H9 (cell line): ENCODE measurements around the gene ERAL1. TPM values are rescaled to one million over a fixed set of nuclear protein-coding genes. Genes with fewer than 3 reads are reported as not detected.
A peak's percentile ranks its signal among the peaks of the same experiment; 100 is the strongest.

ENCODE experiments used
- DNase-seq: peaks from one replicate; pipeline ENCODE4 v3.0.0-alpha.2; 2017
- H2AFZ ChIP-seq: one replicate; pipeline ENCODE4 v1.6.1; 2013; ENCODE audit warnings: mild to moderate bottlenecking, low read length, control low read depth, moderate library complexity
- H2AK5ac ChIP-seq: 2 replicates; pipeline ENCODE4 v1.6.1; 2013; ENCODE audit warnings: low read length, control low read depth, mixed read lengths; ENCODE audit not compliant: insufficient read length
- H2BK120ac ChIP-seq: one replicate; pipeline ENCODE4 v1.6.1; 2013; ENCODE audit warnings: low read depth, mild to moderate bottlenecking, low read length, control low read depth, inconsistent platforms; ENCODE audit not compliant: poor library complexity, severe bottlenecking
- H2BK12ac ChIP-seq: 2 replicates; pipeline ENCODE4 v1.6.1; 2013; ENCODE audit warnings: low read length, control low read depth, mixed read lengths, low read depth; ENCODE audit not compliant: insufficient read length
- H2BK15ac ChIP-seq: 2 replicates; pipeline ENCODE4 v1.6.1; 2013; ENCODE audit warnings: low read depth, low read length, control low read depth
- H2BK20ac ChIP-seq: one replicate; pipeline ENCODE4 v1.6.1; 2013; ENCODE audit warnings: low read depth, mild to moderate bottlenecking, low read length, control low read depth, inconsistent platforms; ENCODE audit not compliant: poor library complexity, severe bottlenecking
- H2BK5ac ChIP-seq: 2 replicates; pipeline ENCODE4 v1.6.1; 2013; ENCODE audit warnings: low read length, control low read depth, mixed read lengths; ENCODE audit not compliant: insufficient read length
- H3K14ac ChIP-seq: 2 replicates; pipeline ENCODE4 v1.6.1; 2013; ENCODE audit warnings: low read length, control low read depth; ENCODE audit not compliant: insufficient read depth
- H3K18ac ChIP-seq: 2 replicates; pipeline ENCODE4 v1.6.1; 2013; ENCODE audit warnings: low read depth, mild to moderate bottlenecking, mixed read lengths, low read length, control low read depth; ENCODE audit not compliant: insufficient read length
- H3K23ac ChIP-seq: 2 replicates; pipeline ENCODE4 v1.6.1; 2013; ENCODE audit warnings: low read length, control low read depth, mixed read lengths, low read depth; ENCODE audit not compliant: insufficient read length
- H3K23me2 ChIP-seq: 2 replicates; pipeline ENCODE4 v1.6.1; 2013; ENCODE audit warnings: low read depth, mild to moderate bottlenecking, mixed read lengths, low read length, control low read depth; ENCODE audit not compliant: insufficient read length, poor library complexity, severe bottlenecking
- H3K27ac ChIP-seq: 2 replicates; pipeline ENCODE4 v1.5.1; 2013; ENCODE audit warnings: low read length, control low read depth, mixed read lengths, low read depth; ENCODE audit not compliant: insufficient read length
- H3K27me3 ChIP-seq: 2 replicates; pipeline ENCODE4 v1.6.1; 2013; ENCODE audit warnings: low read length, control low read depth, inconsistent platforms; ENCODE audit not compliant: insufficient read depth
- H3K4ac ChIP-seq: 2 replicates; pipeline ENCODE4 v1.6.1; 2013; ENCODE audit warnings: low read depth, mild to moderate bottlenecking, control low read depth, inconsistent platforms, low read length, moderate library complexity
- H3K4me1 ChIP-seq: 2 replicates; pipeline ENCODE4 v1.6.1; 2013; ENCODE audit warnings: low read length, control low read depth, inconsistent platforms; ENCODE audit not compliant: insufficient read depth
- H3K4me2 ChIP-seq: 2 replicates; pipeline ENCODE4 v1.6.1; 2013; ENCODE audit warnings: low read length, control low read depth, mixed read lengths; ENCODE audit not compliant: insufficient read length, insufficient read depth
- H3K56ac ChIP-seq: 2 replicates; pipeline ENCODE4 v1.6.1; 2013; ENCODE audit warnings: low read depth, mild to moderate bottlenecking, mixed read lengths, low read length, control low read depth; ENCODE audit not compliant: insufficient read length
- H3K79me1 ChIP-seq: 2 replicates; pipeline ENCODE4 v1.6.1; 2013; ENCODE audit warnings: low read depth, mild to moderate bottlenecking, moderate library complexity, low read length, control low read depth, inconsistent platforms; ENCODE audit not compliant: insufficient read depth, poor library complexity, severe bottlenecking
- H3K79me2 ChIP-seq: 2 replicates; pipeline ENCODE4 v1.6.1; 2013; ENCODE audit warnings: low read length, control low read depth, inconsistent platforms; ENCODE audit not compliant: insufficient read depth
- H3K9ac ChIP-seq: 2 replicates; pipeline ENCODE4 v1.6.1; 2013; ENCODE audit warnings: low read length, control low read depth, mixed read lengths; ENCODE audit not compliant: insufficient read length; ENCODE audit errors: extremely low read depth
- H3K9me3 ChIP-seq: one replicate; pipeline ENCODE4 v1.6.1; 2013; ENCODE audit warnings: low read depth, low read length, inconsistent platforms; ENCODE audit not compliant: control insufficient read depth
- H3T11ph ChIP-seq: one replicate; pipeline ENCODE4 v1.6.1; 2013; ENCODE audit warnings: mild to moderate bottlenecking, low read length, control low read depth, inconsistent platforms
- H4K20me1 ChIP-seq: one replicate; pipeline ENCODE4 v1.6.1; 2013; ENCODE audit not compliant: control insufficient read depth, insufficient read length, insufficient read depth
- H4K5ac ChIP-seq: 2 replicates; pipeline ENCODE4 v1.6.1; 2013; ENCODE audit warnings: low read depth, mild to moderate bottlenecking, mixed read lengths, low read length, control low read depth; ENCODE audit not compliant: insufficient read length
- H4K8ac ChIP-seq: replicated peaks from 2 replicates; pipeline ENCODE4 v1.6.1; 2013; ENCODE audit warnings: low read length, control low read depth, mixed read lengths, low read depth; ENCODE audit not compliant: insufficient read length
- H4K91ac ChIP-seq: 2 replicates; pipeline ENCODE4 v1.6.1; 2013; ENCODE audit warnings: low read depth, mild to moderate bottlenecking, moderate library complexity, mixed read lengths, low read length, control low read depth; ENCODE audit not compliant: insufficient read length
- H3K27ac Mint-ChIP-seq, 3 experiments: 2 replicates in 2 of 3; 3 replicates in 1 of 3; pipeline ENCODE4 v1.8.0; 2020 to 2021; ENCODE audit warnings: mixed read lengths in 3 of 3, mild to moderate bottlenecking in 1 of 3, moderate library complexity in 1 of 3
- H3K27me3 Mint-ChIP-seq: 2 replicates; pipeline ENCODE4 v1.8.0; 2021; ENCODE audit warnings: low read depth, mild to moderate bottlenecking, moderate library complexity, mixed read lengths
- H3K36me3 Mint-ChIP-seq, 3 experiments: 2 replicates in 2 of 3; 3 replicates in 1 of 3; pipeline ENCODE4 v1.8.0; 2020 to 2021; ENCODE audit warnings: low read depth in 3 of 3, mixed read lengths in 3 of 3; ENCODE audit not compliant: insufficient read depth in 1 of 3
- H3K4me1 Mint-ChIP-seq, 2 experiments: 2 replicates each; pipeline ENCODE4 v1.8.0; 2020; ENCODE audit warnings: mixed read lengths in 2 of 2
- H3K4me3 Mint-ChIP-seq, 2 experiments: 2 replicates in 1 of 2; 3 replicates in 1 of 2; pipeline ENCODE4 v1.8.0; 2020 to 2021; ENCODE audit warnings: mild to moderate bottlenecking in 2 of 2, mixed read lengths in 2 of 2, moderate library complexity in 1 of 2
- H3K9me3 Mint-ChIP-seq, 2 experiments: 2 replicates in 1 of 2; 3 replicates in 1 of 2; pipeline ENCODE4 v1.8.0; 2020; ENCODE audit warnings: mild to moderate bottlenecking in 2 of 2, mixed read lengths in 2 of 2, moderate library complexity in 1 of 2
- WGBS: extraction: QIAGEN DNeasy Blood & Tissue Kit; methylation state at CpG from one replicate; pipeline ENCODE4 v1.1.7; 2013; ENCODE audit warnings: missing lambda C conversion rate, low lambda C conversion rate, mixed read lengths; ENCODE audit not compliant: insufficient read length; ENCODE audit errors: extremely low coverage; 5-methylcytosine and 5-hydroxymethylcytosine counted together
- total RNA-seq: library from RNA; stranded (reverse); gene quantifications from 2 replicates; pipeline ENCODE4 v1.2.1, GENCODE V29; 2021
- TF ChIP-seq, protein P1 (sequence below): fragments of 200-600 bp; sonication (generic); conservative IDR thresholded peaks from 3 replicates; pipeline ENCODE4 v1.8.0; 2021; ENCODE audit warnings: antibody characterized with exemption, mild to moderate bottlenecking

ERAL1 gene
- total RNA-seq, 1 experiment from 2014 or later = 67.8 TPM

GRCh38 chr17:28811651-28812090, 43.1 kb upstream of the ERAL1 start:
- no peak overlapping the region for H4K8ac ChIP-seq
- no peak overlapping the region for H2BK20ac ChIP-seq
- H3K9me3 ChIP-seq = no peaks in the 10 kb centered on the region
- peak overlapping the region; percentile 46 to 96 (median 95) for H3K27ac Mint-ChIP-seq
- H3K4me1 ChIP-seq = peaks cover 7% of the 10 kb centered on the region; the same call in 1 of the 2 replicates
- H3K79me1 ChIP-seq = peaks cover 3% of the 10 kb centered on the region
- H3K4me2 ChIP-seq = peak overlapping the region; percentile 96
- H3K4ac ChIP-seq = no peak overlapping the region
- no peak overlapping the region for H2BK5ac ChIP-seq
- H3K79me2 ChIP-seq = peaks cover 21% of the 10 kb centered on the region; the same call in 1 of the 2 replicates
- no peaks in the 10 kb centered on the region for H3K27me3 Mint-ChIP-seq
- no peak overlapping the region for H2AFZ ChIP-seq
- peak overlapping the region; percentile 57 for H3K18ac ChIP-seq
- H3K27ac ChIP-seq = peak overlapping the region; percentile 79
- H2BK12ac ChIP-seq = no peak overlapping the region
- no peak overlapping the region for H2AK5ac ChIP-seq
- no peaks in the 10 kb centered on the region for H3K27me3 ChIP-seq
- peaks cover 40% of the 10 kb centered on the region in 2 experiments for H3K4me1 Mint-ChIP-seq
- TF ChIP-seq, protein P1, sequence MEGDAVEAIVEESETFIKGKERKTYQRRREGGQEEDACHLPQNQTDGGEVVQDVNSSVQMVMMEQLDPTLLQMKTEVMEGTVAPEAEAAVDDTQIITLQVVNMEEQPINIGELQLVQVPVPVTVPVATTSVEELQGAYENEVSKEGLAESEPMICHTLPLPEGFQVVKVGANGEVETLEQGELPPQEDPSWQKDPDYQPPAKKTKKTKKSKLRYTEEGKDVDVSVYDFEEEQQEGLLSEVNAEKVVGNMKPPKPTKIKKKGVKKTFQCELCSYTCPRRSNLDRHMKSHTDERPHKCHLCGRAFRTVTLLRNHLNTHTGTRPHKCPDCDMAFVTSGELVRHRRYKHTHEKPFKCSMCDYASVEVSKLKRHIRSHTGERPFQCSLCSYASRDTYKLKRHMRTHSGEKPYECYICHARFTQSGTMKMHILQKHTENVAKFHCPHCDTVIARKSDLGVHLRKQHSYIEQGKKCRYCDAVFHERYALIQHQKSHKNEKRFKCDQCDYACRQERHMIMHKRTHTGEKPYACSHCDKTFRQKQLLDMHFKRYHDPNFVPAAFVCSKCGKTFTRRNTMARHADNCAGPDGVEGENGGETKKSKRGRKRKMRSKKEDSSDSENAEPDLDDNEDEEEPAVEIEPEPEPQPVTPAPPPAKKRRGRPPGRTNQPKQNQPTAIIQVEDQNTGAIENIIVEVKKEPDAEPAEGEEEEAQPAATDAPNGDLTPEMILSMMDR = no peak
- peak overlapping the region; percentile 91 for H3K9ac ChIP-seq
- H3K9me3 Mint-ChIP-seq = no peaks in the 10 kb centered on the region
- H4K20me1 ChIP-seq = no peaks in the 10 kb centered on the region
- H4K5ac ChIP-seq = no peak overlapping the region
- H3K14ac ChIP-seq = peak overlapping the region; percentile 20; the same call in 1 of the 2 replicates
- H4K91ac ChIP-seq = no peak overlapping the region
- H2BK120ac ChIP-seq = no peak overlapping the region
- H3K23me2 ChIP-seq = peaks cover 7% of the 10 kb centered on the region
- H3K36me3 Mint-ChIP-seq = peaks cover 0 to 4% (median 3%) of the 10 kb centered on the region in 3 experiments; a peak in 4 of 7 replicates
- no peak overlapping the region for H2BK15ac ChIP-seq
- peak overlapping the region; percentile 83 to 94 for H3K4me3 Mint-ChIP-seq
- no peak overlapping the region for H3K56ac ChIP-seq
- WGBS = no CpG with 5 or more reads among the region's 6 CpGs
- no peak overlapping the region for H3T11ph ChIP-seq
- H3K23ac ChIP-seq = no peak overlapping the region
- no peak for DNase-seq
